ENCODE data around the gene TMC4.

- TF ChIP-seq CTCF (IDR thresholded peaks at IDR 0.05) (no peak), POLR2A (IDR thresholded peaks at IDR 0.05) (no peak), EP300 (IDR thresholded peaks at IDR 0.05) (no peak)
Measured at GRCh38 chr19:54173359-54173699, 369 bp upstream of the TMC4 start.

All from gastroesophageal sphincter (tissue), 3 donors.